IPS DF 19.7 (cell line): ENCODE measurements around the gene ABCA7.

ENCODE experiments used
- DNase-seq: peaks from one replicate; pipeline ENCODE4 v3.0.0-alpha.2; 2013; ENCODE audit warnings: low read depth, low spot score

The ABCA7 gene

DNA sequence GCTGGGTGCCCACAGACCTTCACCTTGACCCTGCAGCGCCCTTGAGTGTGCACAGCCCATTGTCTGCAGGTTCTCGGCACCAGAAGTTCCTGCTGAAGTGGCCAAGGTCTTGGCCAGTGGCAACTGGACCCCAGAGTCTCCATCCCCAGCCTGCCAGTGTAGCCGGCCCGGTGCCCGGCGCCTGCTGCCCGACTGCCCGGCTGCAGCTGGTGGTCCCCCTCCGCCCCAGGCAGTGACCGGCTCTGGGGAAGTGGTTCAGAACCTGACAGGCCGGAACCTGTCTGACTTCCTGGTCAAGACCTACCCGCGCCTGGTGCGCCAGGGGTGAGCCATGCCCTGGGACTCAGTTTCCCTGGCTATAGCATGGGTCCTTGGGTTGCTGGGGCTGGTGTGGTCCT, 15.1 kb downstream of the ABCA7 start:
- no peak for DNase-seq

DNA sequence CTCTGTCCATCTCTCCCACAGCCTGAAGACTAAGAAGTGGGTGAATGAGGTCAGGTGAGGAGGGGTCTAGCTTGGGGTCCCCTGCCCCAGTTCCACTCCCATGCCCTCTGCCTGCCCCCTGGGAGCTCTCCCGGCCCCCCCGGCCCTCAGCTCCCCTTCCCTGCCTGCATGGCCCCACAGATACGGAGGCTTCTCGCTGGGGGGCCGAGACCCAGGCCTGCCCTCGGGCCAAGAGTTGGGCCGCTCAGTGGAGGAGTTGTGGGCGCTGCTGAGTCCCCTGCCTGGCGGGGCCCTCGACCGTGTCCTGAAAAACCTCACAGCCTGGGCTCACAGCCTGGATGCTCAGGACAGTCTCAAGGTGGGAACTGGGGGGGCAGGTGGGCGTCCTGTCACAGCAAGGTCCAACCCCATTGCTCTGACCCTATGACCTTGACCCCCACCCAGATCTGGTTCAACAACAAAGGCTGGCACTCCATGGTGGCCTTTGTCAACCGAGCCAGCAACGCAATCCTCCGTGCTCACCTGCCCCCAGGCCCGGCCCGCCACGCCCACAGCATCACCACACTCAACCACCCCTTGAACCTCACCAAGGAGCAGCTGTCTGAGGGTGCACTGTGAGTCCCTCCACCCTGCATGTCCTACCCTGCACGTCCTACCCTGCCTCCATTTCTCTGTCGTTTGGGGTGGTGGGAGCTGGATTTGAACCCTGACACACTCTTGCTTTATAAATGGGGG, 16.1 kb downstream of the ABCA7 start:
- no peak for DNase-seq

DNA sequence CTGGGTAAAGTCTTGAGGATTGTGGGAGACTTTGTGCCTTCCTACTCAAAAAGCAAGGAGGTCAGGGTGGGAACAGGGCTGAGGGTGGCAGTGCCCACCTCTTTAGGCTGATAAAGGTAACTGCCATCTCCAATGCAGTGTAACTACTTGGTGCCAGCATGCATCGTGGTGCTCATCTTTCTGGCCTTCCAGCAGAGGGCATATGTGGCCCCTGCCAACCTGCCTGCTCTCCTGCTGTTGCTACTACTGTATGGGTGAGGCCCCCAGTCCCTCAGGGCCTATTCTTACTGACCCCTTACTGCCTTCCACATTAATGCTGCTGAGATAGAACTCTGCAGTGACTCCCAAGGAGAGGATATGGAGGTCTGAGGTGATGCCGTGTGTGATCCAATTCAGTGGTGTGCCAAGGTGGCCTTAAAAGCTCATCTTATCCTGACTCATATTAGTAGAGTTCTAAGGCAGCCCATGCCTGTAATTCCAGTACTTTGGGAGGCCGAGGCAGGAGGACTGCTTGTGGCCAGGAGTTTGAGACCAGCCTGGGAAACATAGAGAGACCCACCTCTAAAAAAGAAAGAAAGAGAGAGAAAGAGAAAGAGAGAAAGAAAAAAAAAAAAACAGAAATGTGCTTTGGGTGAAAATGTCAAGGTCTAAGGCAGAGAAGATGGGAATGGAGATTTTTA, 17.4 kb downstream of the ABCA7 start:
- DNase-seq, result no peak

DNA sequence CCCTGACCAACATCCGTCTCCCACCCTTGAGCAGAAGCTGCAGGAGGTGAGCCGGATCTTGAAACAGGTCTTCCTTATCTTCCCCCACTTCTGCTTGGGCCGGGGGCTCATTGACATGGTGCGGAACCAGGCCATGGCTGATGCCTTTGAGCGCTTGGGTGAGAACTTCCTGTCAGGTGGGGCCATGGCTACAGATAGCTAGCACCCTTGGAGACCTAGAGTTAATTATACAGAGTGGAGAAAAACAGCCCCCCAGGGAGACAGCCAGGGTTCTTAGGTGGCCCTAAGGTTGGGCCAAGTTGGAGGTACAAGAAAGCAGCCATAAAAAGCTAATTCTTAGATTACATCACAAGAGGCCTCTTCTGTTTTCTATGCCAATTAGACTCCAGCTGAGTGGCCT, 18.2 kb downstream of the ABCA7 start:
- no peak for DNase-seq

DNA sequence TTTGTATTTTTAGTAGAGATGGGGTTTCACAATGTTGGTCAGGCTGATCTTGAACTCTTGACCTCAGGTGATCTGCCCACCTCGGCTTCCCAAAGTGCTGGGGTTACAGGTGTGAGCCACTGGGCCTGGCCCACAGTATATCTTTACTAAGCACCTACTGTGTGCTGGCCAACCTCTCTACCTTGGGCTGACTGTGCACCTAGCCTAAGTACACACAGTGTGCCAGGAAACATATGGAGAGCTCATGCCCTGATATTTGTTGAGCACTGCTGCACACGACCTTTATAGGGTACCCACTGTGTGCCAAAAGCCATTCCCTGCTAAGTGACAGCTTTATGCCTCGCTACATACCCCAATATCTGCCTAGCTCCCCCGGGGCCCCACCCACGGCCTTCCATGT, 20.8 kb downstream of the ABCA7 start:
- no peak for DNase-seq

DNA sequence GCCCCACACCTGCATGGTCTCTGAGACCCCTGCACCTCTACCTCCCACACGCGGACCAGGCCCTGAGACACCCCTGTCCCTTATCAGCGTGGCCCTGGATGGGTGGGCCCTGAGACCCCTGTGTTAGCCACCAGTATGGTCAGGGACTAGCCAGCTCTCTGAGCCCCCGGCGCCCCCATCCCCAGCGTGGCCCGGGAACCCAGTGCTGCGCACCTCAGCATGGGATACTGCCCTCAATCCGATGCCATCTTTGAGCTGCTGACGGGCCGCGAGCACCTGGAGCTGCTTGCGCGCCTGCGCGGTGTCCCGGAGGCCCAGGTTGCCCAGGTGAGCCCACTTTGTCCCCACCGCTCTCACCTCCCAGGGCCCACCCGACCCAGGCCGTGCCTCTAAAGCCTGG, 22.1 kb downstream of the ABCA7 start:
- DNase-seq, result no peak

DNA sequence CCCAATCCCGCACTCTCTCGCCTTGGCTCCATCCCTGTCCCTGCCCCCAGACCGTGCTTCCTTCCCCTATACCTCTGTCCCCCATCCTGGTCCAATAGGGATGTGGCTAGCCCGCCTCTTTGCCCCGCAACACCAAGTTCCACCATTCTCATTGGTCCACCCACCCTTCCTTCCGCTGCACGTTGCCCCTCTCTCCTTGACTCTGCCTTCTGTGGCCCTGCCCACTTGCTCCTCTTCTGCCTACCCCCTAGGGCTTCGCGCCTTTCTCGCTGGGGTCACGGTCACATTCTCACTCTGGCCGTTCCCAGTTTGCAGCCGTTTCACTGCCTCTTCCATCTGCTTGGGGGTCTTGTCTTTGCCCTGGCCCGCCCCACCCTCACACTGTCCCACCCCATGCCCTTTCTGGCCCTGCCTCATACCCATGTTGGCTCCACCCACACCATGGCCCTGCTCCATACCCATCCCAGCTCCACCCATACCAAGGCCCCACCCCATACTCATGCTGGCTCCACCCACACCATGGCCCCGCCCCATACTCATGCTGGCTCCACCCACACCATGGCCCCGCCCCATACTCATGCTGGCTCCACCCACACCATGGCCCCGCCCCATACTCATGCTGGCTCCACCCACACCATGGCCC, 22.6 kb downstream of the ABCA7 start:
- DNase-seq, result no peak

DNA sequence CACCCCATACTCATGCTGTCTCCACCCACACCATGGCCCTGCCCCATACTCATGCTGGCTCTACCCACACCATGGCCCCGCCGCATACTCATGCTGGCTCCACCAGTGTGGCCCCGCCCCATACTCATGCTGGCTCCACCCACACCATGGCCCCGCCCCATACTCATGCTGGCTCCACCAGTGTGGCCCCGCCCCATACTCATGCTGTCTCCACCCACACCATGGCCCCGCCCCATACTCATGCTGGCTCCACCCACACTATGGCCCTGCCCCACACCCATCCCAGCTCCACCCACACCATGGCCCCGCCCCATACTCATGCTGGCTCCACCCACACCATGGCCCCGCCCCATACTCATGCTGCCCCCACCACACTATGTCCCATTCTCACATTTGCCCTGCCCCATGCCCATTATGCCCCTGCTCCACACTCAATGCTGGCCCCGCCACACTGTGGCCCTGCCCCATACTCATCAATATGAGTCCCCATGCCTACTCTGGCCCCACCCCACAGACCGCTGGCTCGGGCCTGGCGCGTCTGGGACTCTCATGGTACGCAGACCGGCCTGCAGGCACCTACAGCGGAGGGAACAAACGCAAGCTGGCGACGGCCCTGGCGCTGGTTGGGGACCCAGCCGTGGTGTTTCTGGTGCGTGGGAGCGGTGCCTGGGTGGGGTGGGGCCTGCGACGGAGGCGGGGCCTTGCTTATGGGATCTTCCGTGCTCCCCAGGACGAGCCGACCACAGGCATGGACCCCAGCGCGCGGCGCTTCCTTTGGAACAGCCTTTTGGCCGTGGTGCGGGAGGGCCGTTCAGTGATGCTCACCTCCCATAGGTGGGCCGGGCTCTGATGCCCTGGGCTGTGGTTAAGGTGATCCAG, 23.4 kb downstream of the ABCA7 start:
- no peak for DNase-seq

DNA sequence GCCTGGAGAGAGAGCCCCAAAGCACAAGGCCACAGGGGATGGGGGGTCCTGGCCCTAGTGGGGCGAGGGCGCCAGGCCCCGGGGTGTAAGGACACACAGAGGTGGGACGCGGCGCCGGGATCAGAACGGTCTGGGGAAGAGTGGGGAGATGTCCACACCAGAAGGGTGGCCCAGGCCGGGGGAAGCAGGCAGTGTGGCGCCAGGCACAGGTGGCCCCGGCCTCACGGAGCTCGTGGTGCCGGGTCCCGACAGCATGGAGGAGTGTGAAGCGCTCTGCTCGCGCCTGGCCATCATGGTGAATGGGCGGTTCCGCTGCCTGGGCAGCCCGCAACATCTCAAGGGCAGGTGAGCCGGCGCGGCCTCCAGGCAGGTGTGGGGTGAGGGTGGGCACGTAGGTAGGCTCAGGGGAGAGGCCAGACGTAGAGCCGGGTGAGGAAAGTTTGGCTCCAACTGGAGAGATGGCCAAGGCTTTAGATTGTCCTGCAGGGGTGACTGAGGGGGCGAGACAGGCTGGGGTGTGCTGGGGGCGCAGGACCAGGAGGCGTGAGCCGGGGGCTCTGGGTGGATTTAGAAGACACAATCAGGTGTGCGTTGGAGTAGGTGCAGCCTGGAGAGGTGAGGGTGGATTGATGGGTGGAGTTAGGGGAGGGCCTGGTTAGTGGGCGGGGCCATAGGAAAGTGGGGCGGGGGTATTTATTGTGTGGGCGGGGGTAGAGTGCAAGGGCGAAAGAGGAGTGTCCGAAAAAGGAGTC, 24.2 kb downstream of the ABCA7 start:
- no peak for DNase-seq

DNA sequence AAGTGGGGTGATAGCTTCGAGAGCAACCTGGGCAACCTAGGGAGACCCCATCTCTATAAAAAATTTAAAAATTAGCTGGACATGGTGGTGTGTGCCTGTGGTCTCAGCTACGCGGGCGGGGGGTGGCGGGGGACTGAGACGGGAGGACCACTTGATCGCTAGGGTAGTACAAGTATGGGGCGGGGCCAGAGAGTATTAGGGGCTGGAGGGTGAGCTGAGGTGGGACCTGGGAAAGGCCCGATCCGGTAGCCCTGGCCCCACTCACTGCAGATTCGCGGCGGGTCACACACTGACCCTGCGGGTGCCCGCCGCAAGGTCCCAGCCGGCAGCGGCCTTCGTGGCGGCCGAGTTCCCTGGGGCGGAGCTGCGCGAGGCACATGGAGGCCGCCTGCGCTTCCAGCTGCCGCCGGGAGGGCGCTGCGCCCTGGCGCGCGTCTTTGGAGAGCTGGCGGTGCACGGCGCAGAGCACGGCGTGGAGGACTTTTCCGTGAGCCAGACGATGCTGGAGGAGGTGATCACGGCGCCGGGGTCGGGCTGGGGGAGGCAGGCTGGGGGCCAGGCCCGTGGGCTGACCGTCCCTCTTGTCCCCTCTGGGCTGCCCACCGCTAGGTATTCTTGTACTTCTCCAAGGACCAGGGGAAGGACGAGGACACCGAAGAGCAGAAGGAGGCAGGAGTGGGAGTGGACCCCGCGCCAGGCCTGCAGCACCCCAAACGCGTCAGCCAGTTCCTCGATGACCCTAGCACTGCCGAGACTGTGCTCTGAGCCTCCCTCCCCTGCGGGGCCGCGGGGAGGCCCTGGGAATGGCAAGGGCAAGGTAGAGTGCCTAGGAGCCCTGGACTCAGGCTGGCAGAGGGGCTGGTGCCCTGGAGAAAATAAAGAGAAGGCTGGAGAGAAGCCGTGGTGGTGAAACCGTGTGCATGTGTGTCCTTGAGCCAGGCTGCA, 25.0 kb downstream of the ABCA7 start:
- no peak for DNase-seq

DNA sequence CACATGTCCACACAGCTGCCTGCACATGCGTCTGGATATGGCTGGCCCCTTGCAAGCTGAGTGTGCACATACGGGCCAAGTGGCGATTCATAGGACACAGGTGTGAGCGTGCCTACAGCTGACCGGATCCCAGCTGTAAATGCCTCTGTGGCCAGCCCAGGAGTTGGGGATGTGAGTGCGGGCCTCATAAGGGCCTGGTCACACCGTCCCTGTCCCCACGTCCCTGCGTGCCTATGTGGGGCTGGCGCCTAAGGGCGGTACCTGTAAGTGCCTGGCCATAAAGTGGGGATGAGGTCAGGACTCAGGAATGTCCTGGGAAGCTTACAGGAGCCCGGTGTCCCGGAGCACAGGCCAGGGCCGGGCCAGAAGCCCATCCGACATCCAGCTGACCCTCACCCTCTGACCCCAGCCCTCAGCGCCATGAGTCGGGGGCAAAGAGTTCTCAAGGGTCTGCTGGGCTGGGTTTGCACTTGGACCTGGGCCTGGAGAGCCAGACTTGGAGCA, 25.8 kb downstream of the ABCA7 start:
- DNase-seq, result no peak

DNA sequence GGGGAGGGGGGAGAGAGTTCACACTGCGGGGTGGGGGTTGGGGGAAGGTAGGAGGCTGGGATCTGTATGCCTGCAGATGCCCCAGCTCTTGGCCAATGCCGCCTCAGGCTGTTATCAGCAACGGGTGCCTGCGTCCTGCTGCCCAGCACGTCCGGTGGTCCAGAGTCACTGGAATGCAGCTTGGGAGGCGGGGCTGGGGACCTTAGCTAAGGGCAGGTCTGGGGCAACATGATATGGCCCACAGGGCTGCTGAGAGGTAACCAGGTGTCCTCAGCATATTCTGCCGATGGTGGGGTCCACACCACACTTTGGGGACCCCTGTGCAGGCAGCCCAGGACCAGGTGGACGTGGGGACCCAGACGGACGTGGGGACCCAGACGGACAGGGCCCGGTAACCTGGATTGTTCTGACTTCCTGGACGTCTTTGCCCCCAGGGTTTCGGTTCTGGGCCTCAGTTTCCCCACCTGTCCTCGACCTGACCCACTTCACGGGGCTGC, 26.4 kb downstream of the ABCA7 start:
- no peak for DNase-seq

DNA sequence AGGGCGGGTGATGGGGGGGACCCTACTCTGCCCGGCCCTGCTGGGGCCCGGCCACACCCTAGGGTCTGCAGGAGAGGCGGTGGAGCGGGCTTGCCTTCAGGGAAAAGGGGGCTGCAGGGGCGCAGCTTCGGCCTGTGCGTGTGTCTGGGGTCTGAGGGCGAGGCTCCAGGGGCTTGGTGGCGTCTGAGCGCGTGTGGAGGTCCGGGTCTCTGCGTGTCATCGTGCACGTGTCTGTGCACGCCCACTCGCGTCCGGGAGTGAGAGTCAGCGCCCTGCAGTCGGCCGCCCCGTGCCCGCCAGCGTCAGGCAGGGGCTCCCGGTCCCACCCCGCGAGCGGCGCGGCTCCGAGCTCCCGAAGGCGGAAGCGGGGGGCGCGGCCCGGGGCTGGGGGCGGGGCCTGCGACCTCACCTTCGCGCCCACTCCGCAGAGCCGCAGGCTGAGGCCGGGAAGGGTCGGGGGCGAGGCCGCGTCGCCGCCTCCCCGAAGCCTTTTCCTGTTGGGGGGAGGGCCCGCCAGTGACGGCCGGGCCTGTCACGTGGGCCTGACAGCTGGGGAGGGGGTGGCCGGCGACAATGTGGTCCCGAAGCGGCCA, 26.9 kb downstream of the ABCA7 start, which contains the start of gene ARHGAP45:
Gene ARHGAP45 (plus strand): TSS at position 420 of the 593 bp plus-strand sequence. CDS start 239 bp downstream, outside the sequence.
- DNase-seq, result no peak

DNA sequence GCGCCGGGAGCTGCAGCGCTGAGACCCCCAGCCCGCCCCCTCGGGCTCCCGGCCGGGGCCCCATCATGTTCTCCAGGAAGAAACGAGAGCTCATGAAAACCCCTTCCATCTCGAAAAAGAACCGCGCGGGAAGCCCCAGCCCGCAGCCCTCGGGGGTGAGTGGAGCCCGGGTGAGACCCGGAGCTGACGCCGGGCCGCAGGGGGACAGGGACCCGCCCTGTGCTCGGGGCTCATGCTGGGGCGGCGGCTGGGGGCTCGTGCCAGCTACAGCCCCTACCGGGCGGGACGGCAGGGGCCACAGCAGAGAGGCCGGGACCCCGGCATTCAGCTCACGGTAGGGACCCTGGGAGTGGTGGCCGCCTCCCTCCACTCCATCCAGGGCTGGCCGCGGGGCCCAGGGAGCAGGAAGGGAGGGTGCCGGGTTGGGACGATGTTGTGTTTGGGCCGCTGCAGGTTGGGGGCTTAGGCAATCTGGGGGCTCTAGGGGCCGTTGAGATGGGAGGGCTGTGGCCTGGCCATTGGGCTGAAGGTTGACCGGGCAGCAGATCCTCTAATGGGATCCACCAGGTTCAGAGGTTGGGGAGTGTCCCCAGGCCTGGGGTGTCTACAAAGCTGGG, 27.5 kb downstream of the ABCA7 start:
- DNase-seq, result no peak

DNA sequence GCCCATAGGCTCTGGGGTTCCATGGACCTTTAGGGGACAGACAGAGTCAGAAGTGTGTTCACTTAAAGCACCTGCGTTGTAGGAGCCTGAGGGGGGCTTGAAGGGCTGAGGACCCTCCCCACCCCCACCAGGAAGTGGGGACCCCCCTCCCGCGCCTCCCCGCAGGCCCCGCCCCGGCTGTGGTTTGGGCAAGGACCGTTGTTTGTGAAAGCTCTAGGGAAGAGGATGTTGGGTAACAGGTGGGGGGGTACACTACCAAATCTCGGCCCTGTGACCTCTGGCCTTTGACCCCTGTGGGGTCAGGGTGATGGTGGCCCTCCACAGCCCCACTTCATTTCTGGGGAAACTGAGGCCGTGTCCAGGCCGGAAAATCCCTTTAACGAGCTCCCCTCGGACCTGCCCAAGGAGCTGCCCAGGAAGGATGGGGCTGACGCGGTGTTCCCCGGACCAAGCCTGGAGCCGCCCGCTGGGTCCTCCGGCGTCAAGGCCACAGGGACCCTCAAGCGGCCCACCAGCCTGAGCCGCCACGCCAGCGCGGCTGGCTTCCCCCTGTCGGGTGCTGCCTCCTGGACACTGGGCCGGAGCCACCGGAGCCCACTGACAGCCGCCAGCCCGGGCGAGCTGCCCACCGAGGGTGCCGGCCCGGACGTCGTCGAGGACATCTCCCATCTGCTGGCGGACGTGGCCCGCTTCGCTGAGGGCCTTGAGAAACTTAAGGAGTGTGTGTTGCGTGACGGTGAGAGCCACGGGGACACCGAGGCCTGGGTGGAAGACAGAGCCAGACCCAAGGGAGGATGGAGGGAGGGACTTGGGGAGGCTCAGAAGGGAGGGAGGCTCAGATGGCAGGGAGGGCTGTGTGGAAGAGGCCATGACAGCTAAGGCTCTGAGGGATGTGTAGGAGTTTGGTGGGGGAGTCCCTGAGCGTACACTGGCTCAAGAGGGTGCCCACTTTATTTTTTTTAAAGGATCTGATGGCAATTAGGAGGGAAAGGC, 28.4 kb downstream of the ABCA7 start:
- DNase-seq, result no peak

DNA sequence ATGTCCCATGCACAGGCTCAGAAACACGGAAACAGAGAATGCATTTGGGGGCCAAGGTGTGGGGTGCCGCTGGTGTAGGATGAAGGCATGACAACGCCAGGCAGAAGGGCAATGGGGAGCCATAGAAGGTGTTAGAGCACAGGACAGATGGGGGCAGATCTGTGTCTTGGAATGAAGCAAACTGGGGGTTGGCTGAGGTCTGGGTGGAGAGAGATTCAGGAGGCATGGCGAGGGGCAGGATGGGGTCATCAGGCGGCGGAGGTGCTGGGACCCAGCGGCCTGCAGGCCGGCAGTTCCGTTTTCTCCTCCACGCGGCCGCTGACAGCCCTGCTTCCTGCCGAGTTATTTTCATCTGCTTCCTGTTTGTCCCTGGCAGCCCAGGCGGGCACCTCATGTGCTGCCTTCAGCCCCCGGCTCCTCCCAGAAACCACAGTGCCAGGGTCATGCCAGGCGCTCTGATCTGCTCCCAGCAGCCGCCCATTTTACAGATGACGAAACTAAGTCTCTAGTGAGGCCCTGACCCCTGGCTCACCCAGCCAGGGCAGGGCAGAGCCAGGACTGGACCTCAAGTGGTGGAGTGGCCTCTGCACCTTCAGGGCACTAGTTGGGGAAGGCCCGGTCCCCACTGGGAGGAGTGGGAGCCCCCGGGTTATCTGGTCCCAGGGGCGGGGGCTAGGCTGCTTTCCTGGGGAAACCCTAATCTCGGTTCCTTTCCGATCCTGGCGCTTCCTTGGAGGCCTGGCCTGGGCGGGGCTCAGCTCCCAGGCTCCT, 29.3 kb downstream of the ABCA7 start:
- no peak for DNase-seq

DNA sequence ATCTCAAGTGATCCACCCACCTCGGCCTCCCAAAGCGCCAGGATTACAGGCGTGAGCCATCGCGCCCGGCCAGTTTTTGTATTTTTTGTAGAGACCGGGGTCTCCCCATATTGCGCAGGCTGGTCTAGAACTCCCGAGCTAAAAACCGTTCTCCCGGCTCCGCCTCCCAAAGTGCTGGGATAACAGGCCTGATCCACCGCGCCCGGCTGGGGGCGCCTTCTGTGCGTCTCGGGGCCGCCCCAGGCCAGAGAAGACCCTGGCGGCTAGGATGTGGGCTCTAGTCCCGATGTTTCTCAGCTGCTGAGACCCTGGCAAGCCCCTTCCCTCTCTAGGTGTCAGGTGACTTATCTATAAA, 30.6 kb downstream of the ABCA7 start:
- no peak for DNase-seq
